Measurements from ENCODE around the gene EFCAB12.

Gene EFCAB12

DNA sequence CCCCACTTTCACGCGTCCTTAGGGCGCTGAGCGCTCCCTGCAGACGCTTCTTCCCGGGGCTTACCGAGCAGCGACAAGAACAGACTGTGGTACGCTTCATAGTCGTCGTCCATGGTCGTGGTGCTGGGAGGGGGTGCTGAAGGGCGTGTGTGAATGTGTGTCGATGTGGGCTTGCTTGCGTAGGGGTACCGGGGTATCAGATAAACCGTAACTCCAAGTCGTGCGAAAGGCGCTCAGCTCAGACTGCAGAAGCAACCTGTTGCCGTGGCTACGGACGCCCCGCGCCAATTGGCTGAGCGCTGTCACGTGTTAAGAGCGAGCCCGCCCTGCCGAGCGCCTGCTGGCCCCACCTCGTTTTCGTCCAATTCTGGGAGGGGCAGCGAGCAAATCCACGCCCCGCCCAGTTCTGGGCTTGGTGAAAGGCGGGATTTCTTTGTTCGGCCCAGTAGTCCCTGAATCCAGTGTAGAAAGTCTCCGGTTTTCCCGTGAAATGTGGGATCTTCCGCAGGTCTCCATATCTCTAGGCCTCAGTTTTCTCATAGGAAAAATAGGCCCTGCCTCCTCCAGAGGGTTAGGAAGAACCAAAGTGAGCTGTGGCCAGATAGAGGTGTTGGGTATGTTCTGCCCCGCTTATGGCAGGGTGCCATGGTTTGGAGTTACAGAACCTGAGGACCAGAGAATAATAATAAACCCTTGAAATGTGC is at the start of gene EFCAB12:
TSS of gene EFCAB12 (minus strand) at position 261 of the 704 bp plus-strand sequence. CDS start at position 113, 148 bp downstream.
- no peaks in the 10 kb centered on the region for H3K9me3 Mint-ChIP-seq
- TF ChIP-seq, protein P1, sequence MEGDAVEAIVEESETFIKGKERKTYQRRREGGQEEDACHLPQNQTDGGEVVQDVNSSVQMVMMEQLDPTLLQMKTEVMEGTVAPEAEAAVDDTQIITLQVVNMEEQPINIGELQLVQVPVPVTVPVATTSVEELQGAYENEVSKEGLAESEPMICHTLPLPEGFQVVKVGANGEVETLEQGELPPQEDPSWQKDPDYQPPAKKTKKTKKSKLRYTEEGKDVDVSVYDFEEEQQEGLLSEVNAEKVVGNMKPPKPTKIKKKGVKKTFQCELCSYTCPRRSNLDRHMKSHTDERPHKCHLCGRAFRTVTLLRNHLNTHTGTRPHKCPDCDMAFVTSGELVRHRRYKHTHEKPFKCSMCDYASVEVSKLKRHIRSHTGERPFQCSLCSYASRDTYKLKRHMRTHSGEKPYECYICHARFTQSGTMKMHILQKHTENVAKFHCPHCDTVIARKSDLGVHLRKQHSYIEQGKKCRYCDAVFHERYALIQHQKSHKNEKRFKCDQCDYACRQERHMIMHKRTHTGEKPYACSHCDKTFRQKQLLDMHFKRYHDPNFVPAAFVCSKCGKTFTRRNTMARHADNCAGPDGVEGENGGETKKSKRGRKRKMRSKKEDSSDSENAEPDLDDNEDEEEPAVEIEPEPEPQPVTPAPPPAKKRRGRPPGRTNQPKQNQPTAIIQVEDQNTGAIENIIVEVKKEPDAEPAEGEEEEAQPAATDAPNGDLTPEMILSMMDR (IDR thresholded peaks at IDR 0.05; ENCODE audit: unreplicated experiment in 3 of 3), result no peak
- peaks cover 23% of the 10 kb centered on the region for H3K36me3 Mint-ChIP-seq (ENCODE audit: low read depth)
- H3K27ac Mint-ChIP-seq, result peak within 1 kb of the TSS; percentile 82 to 93 (median 90)
- H3K27me3 Mint-ChIP-seq (ENCODE audit: low read depth), result peaks cover 11% of the 10 kb centered on the region
- peak within 1 kb of the TSS; percentile 85 to 88 (median 87) for H3K4me3 Mint-ChIP-seq
- peaks cover 40% of the 10 kb centered on the region for H3K4me1 Mint-ChIP-seq

DNA sequence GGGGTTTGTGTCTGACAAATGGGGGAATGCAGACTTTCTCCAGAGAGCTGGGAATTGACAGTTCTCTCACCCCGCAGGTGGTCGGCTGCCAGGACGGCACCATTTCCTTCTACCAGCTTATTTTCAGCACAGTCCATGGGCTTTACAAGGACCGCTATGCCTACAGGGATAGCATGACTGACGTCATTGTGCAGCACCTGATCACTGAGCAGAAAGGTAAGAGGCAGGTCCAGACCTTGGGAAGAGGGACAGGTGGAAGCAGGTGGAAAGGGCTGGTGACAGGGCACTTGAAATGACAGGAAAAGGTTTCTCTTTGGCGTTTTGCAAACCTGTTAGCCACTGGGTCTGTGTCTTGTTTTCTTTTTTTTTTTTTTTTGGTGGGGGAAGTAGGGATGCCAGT is 48.1 kb upstream of the EFCAB12 start:
- Mint-ChIP-seq H3K36me3 (ENCODE audit: low read depth) (peaks cover 47% of the 10 kb centered on the region), H3K9me3 (no peaks in the 10 kb centered on the region), H3K27me3 (ENCODE audit: low read depth) (peaks cover 4% of the 10 kb centered on the region), H3K4me3 (no peak overlapping the region), H3K27ac (no peak overlapping the region), H3K4me1 (peaks cover 18% of the 10 kb centered on the region)
- TF ChIP-seq, protein P1 (IDR thresholded peaks at IDR 0.05; ENCODE audit: unreplicated experiment in 3 of 3), result no peak

DNA sequence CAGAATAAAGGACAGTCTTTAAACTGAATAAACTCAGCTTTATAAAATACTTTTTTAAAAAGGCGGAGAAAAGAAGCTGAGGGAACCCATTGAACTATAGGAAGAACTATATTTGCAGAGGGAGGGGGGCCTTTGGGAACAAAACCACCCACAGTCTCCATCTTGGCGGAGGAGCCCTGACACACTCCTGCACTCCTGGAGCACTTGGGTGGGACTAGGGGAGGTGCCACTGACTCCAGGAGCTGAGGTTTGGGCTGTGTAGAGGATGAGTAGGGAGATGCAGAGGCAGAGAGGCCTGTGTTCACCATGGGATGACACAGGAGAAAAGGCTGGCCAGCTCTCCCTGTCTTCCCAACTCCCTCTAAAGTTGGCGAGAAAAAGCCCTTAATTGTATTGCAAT is 47.4 kb upstream of the EFCAB12 start:
- H3K36me3 Mint-ChIP-seq (ENCODE audit: low read depth), result peaks cover 52% of the 10 kb centered on the region
- TF ChIP-seq, protein P1 (IDR thresholded peaks at IDR 0.05; ENCODE audit: unreplicated experiment in 3 of 3), result no peak
- H3K27me3 Mint-ChIP-seq (ENCODE audit: low read depth), result peaks cover 4% of the 10 kb centered on the region
- no peak overlapping the region for H3K4me3 Mint-ChIP-seq
- no peaks in the 10 kb centered on the region for H3K9me3 Mint-ChIP-seq
- H3K4me1 Mint-ChIP-seq, result peaks cover 11% of the 10 kb centered on the region
- no peak overlapping the region for H3K27ac Mint-ChIP-seq

DNA sequence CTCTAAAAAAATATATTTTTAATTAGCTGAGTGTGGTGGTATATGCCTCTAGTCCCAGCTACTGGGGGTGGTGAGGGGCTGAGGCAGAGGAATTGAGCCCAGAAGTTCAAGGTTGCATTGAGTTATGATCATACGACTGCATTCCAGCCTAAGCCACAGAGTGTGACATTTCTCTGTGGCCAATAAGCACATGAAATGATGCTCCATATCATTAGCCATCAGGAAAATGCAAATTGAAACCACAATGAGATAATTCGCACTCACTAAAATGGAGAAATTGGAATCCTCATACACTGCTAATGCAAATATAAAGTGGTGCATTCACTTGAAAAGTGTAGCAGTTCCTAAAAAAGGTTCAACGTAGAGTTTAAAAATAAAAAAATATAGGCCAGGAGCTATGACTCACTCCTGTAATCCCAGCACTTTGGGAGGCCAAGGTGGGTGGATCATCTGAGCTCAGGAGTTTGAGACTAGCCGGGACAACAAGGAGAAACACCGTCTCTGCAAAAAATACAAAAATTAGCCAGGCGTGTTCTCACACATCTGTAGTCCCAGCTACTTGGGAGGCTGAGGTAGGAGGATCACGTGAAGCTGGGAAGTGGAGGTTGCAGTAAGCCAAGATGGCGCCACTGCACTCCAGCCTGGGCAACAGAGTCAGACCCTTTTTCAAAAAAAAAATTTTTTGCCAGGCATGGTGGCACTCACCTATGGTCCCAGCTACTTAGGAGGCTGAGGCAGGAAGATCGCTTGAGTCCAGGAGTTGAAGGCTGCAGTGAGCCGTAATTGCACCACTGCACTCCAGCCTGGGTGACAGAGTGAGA is 46.8 kb upstream of the EFCAB12 start:
- Mint-ChIP-seq H3K4me3 (no peak overlapping the region), H3K27ac (no peak overlapping the region), H3K36me3 (ENCODE audit: low read depth) (peaks cover 50% of the 10 kb centered on the region), H3K27me3 (ENCODE audit: low read depth) (peaks cover 4% of the 10 kb centered on the region), H3K4me1 (peaks cover 4% of the 10 kb centered on the region), H3K9me3 (no peaks in the 10 kb centered on the region)
- TF ChIP-seq, protein P1 (IDR thresholded peaks at IDR 0.05; ENCODE audit: unreplicated experiment in 3 of 3), result no peak

DNA sequence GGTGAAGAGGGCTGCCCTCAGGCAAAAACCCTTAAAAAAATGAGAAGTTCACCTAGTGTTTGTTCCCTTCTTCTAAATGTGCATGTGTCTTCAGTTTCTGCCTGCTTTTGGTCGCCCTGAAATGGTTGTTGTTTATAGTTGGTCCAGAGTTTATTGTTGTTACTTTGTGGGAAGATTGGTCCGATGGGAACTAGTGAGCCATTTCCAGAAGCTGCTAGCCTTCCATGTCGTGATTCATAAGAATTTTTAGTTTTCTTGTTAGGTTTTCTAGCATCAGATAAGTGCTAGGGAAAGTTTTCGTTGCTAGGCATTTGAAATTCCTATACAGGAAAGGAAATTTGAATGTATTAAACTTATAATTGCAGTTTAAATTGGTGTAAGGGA is 45.3 kb upstream of the EFCAB12 start:
- H3K27ac Mint-ChIP-seq, result no peak overlapping the region
- no peaks in the 10 kb centered on the region for H3K4me1 Mint-ChIP-seq
- no peaks in the 10 kb centered on the region for H3K9me3 Mint-ChIP-seq
- peaks cover 4% of the 10 kb centered on the region for H3K27me3 Mint-ChIP-seq (ENCODE audit: low read depth)
- no peak overlapping the region for H3K4me3 Mint-ChIP-seq
- TF ChIP-seq, protein P1 (IDR thresholded peaks at IDR 0.05; ENCODE audit: unreplicated experiment in 3 of 3), result no peak
- peaks cover 48% of the 10 kb centered on the region for H3K36me3 Mint-ChIP-seq (ENCODE audit: low read depth)
